Kidney tubule cell (primary cell): ENCODE measurements around the gene NAIF1.
"Not testable (repeated sequence)": the region's sequence is repeated elsewhere in the genome, so short reads cannot be mapped to it uniquely, and the experiment has no call there.

Experiments
- DNase-seq: peaks from one replicate; pipeline ENCODE4 v3.0.0-alpha.2; 2018; ENCODE audit warnings: low spot score

The NAIF1 gene

DNA sequence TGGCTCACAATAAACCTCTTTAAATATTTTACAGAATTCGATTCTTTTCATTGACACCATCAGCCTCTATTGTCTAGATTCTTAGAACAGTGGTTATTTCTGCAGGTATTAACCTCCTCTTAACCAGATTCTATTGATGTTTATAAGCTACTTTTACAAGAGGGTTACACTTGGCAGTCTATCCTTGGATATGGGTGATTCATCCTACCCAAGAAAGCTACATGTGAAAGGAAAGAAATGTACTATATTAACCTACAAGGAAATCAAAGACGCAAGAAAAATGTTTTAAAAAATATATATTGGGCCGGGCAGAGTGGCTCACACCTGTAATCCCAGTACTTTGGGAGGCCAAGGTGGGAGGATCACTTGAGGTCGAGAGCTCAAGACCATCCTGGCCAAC, 17.6 kb upstream of the NAIF1 start:
- DNase-seq, result no peak

DNA sequence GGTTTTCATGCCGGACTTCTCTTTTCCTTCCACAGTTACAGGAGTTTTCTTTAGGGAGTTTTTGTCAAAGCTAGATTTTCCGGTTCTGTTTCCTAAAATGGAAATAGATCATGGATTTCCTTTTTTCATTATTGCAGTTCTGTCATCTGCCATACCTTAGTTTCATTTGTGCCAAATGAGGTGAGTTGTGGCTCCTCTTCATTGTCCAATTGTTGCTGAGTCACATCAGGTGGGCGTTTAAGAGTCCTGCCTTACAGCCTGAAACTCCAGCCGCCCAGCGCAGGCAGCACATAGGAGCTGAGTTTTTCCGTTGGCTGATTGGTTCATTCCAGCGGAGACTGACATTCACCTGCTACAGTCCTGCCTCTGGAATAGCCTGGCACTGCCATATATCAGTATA, 15.0 kb upstream of the NAIF1 start:
- peak; percentile 73 for DNase-seq

DNA sequence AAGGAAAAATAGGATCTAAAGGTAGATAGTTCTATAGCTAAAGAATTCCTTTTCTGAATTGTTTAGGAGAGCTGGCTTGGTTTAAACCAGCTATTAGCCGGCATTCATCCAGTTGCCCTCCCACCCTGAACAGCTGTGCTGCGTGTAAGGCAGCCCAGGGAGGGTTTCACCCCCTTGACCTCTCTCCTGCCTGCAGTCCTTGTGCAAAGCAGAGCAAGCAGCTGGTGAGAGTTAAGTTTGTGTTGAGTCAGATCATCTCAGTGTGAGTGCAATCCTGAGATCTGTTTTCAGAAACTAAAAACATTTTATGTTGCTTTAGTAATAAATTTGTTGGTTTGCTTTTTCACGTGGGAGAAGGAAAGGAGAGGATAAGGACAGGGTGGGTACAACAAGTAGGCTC, 13.9 kb upstream of the NAIF1 start:
- no peak for DNase-seq

DNA sequence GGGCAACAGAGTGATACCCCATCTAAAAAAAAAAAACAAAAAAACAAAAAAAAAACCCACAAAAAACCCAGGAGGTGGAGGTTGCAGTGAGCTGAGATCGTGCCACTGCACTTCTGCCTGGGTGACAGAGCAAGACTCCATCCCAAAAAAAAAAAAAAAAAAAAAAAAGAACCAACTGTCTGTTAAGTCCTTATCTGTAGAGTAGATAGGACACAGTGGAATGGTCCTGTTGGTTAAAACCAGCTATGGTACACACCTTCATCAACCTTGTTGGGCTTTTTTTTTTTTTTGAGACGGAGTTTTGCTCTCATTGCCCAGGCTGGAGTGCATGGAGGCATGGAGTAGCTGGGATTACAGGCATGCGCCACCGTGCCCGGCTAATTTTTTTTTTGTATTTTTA, 13.1 kb upstream of the NAIF1 start:
- DNase-seq, result no peak

DNA sequence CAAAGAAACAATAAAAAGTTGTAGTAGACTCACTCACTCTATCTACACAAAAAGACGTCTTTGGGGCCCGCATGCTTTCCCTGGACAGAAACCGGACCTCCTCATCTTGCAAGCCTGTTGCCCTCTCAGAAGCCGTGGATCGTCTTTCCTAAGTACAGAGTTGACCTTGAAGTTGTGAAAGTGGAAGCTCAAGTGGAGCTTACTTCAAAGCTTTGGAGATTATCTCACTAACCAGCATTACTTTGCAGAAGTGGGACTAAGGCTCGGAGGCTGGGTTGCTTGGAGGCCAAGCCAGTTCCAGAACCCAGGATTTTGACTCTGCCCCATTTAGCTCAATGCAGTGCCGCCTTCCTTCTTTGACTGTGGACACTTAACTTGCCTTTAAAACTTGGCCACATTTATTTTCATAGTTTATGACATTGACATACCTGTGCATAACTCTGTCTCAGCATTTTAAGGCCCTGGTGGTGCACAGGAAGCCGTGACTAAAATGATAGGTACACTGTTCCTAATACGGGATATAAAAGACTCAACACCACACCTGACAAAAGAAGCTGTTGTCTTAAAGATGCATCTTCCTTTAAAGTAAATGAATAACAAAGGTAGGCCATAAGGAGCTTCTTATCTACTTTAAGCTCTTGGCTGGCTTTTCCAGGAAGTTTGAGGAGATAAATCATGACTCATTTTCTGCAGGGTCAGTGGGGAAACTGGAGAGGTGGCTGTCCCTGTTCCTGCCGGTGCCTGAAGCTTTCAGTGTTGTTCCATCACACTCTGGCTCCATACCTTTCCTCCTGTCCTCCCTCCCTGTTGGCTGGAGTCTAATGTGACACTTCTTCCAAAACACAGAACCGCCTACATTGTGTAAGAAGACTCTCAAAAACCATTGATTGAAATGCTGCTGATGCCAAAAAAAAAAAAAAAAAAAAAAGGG, 11.6 kb upstream of the NAIF1 start:
- peak; percentile 84 for DNase-seq

DNA sequence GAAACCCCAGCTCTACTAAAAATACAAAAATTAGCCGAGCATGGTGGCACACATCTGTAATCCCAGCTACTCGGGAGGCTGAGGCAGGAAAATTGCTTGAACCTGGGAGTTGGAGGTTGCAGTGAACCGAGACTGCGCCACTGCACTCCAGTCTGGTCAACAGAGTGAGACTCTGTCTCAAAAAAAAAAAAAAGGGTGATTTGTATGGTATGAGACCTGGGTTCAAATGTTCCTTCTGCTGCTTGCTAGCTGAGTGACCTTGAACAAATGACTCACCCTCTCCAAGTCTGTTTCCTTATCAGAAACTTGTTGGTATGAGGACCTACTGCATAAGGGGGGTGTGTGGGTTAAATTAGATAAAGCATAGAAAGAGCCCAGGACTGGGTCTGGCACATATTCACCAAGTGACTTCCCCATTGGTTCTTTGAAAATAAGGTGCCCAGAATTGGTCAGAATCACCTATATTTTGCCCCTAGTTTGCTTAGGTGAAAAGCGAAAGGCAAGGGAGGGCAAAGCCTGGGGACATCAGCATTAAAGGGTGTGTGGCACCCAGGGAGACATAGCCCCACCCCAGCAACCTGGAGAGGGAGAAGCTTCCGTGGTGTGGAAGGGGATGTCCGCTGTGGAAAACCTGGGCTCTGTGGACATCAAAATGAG, 10.9 kb upstream of the NAIF1 start:
- DNase-seq, result peak; percentile 25

DNA sequence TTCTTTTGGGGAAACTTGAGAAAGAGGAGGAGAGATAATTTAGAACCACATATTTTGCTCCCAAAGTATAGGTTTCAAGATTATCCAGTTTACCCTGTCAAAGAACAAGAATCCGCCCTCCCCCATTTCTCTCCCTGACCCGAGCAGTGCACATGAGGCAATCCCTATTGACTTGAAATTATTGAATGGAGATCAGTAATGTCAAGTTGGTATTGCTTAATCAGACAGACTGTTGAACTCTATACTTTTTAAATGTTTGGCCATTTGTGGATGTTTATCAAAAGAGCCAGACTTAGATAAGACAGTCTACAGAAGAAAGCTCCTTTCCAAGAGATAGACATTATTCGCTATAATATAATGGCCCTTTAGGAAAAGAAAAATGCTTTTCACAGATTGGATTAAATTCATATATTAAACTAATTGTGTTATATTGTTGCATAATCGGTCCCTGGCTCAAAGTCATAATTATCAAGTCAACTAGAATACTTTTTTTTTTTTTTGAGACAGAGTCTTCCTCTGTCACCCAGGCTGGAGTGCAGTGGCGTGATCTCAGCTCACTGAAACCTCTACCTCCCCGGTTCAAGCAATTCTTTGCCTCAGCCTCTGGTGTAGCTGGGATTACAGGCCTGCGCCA, 6.2 kb upstream of the NAIF1 start:
- no peak for DNase-seq

DNA sequence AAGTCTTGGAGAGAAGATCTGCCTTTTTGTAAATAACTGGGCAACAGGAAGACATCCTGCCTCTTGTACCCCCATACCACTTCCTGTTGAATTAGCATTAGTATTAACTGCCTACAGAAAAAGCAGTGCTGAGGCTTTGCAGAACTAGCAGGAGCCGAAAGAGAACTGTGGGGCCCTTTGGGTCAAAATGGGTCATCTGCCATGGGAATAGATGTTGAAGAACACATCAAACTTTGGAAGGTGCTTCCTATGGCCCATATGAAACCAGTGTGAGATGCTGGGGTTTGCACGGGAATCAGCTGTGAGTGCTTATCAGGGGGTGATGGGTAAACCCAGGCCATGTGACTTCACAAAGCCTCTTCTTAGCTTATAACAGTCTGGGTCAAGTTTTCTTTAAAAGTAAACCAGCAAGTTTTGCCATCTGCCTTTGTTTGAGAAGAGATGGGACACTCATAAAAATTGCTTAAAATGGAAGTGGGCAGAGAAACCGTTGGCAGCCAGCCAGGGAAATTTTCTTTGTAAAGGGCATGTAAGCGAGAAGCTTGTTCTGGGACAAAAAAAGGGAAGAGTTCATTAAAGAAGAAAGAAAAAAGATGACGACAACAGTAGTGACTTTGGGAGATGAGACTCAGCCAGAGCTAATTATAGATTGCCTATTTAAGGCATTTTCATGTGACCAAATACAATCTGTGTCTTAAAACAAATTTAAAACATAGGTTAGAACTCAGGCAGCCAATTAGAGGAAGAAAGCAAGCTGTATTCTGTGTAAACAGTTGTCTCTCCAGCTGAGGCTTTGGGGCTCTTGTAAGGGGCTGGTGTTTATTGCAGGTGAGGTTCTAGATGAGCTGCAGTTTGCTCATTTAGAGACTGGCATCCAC, 5.3 kb upstream of the NAIF1 start:
- DNase-seq, result peak; percentile 42

DNA sequence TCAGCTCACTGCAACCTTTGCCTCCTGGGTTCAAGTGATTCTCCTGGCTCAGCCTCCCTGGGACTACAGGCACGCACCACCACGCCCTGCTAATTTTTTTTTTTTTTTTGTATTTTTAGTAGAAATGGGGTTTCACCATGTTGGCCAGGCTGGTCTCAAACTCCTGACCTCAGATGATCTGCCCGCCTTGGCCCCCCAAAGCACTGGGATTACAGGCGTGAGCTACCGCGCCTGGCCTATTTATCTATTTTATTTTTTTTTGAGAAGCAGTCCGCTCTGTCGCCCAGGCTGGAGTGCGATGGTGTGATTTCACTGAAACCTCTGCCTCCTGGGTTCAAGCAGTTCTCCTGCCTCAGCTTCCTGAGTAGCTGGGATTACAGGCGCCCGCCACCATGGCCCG, 4.4 kb upstream of the NAIF1 start:
- DNase-seq, result not testable (repeated sequence)

DNA sequence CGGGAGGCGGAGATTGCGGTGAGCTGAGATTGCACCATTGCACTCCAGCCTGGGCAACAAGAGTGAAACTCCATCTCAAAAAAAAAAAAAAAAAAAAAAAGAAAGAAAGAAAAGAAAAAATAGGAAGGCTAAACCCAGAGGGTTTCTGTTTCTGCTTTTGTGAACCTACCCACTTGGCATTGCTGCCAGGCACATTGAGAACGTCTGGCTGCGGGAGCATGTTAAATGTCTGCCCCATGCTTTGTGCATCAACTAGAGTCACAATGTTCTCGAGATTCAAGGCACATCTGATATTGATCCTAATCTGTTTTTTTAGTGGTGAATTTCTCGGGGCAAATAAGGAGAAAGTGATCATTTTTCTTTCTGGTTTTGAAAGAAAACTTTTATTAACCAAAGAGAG, 3.8 kb upstream of the NAIF1 start:
- no peak for DNase-seq

DNA sequence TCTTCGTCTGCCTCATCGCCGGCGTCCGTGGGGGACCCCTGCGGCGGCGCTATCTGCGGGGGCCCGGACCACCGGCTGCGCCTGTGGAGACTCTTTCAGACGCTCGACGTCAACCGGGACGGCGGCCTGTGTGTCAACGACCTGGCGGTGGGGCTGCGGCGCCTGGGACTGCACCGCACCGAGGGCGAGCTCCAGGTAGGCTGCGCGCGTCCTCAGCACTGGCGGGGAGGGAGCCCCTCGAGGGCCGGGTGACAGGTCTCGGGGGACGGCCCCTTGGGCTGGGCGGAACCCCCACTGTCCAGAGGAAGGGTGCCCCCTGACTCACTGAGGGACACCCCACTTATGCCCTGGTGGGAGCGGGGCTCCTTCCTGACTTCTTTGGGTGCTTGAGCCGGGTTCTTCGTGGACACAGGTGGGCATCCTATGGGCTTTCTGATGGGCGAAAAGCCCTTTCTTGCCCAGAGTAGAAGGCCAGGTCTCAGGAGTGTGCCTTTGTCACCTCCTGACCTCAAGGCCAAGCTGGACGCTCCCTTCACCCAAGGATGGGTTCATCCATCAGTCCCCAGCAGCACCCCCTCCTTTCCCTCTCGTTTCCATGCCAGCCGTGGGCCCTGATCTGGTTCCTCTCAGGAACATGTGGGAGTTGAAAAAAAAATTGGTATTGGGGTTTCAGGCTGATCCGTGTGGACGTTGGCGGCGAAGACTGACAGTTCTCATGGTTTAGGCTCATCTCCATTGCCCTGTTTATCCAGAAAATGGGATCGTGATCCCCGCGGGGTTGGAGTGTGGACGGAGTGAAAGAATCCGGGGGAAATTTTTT, 1.5 kb upstream of the NAIF1 start:
- DNase-seq, result no peak

DNA sequence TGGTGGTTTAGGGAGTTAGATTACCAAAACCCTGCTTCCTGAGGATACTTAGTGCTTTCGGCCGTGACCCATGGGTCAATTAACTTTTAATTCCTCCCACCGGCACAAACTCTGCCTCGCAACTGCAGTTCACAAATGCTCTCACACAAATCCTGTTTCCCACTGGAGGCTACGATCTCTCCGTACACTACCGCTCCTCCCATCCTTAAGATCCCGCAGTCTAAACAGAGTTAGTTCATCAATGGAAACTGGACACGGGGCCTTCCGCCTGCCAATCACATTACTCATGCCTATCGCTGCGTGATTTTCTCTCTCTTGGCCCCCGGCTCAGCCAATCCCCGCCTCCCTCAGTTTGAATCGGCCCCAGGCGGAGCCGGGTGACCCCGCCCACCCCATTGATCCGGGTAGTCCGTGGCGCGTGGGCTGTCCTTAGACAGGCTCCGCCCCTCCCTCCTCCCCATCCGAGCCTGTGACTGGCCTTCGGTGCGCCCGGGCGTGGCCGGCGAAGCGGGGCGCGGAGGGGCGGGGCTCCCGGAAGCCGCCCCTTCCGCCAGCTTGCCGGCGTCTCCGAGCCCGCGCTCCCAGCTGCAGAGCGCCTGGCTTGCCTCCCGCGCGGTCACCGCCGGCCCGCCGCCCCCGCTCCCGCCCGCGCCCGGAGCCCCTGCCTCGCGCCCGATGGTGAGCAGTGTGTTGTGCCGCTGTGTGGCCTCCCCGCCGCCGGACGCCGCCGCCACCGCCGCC, 695 bp upstream of the NAIF1 start, which contains the start of gene SLC25A25:
SLC25A25 (plus strand) TSS at position 588 of the 741 bp plus-strand sequence; CDS start at position 676, 88 bp downstream.
- peak; percentile 99 for DNase-seq

DNA sequence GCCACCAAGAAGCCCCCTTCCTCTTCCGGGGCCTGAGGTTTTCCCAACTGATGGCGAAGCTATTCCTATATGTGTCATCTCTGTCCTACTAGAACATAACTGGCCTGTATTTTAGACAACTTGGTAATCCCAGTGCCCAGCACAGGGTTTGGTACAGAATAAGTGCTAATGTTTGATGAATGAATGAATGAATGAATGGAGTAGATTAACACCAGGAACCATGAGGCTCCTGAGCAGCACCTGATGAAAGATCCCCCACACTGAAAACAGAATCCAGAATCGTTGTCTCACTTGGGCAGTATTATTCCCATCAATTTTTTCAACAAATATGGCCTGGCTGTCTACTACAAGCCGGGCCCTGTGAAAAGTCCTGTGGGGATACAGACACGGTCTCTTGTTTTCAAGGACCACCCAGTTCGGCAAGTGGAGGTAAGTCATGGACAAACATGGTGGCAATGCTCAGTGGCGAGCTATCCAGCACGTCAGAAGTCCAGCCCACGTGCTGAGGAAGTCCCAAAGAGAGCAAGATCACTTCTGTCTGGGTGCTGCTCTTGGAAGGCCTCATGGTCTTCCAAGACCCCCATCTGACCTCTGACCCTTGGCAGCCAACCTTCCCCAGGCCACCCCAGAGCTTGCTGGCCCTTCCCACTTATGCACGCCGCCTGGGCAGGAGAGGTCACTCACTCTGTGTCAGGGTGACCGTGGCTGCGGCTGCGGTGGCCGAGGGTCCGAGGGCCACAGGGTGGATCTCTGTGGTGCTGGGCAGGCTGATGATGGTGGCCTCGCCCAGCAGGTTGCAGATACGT, 1.0 kb downstream of the NAIF1 start:
- DNase-seq, result no peak

DNA sequence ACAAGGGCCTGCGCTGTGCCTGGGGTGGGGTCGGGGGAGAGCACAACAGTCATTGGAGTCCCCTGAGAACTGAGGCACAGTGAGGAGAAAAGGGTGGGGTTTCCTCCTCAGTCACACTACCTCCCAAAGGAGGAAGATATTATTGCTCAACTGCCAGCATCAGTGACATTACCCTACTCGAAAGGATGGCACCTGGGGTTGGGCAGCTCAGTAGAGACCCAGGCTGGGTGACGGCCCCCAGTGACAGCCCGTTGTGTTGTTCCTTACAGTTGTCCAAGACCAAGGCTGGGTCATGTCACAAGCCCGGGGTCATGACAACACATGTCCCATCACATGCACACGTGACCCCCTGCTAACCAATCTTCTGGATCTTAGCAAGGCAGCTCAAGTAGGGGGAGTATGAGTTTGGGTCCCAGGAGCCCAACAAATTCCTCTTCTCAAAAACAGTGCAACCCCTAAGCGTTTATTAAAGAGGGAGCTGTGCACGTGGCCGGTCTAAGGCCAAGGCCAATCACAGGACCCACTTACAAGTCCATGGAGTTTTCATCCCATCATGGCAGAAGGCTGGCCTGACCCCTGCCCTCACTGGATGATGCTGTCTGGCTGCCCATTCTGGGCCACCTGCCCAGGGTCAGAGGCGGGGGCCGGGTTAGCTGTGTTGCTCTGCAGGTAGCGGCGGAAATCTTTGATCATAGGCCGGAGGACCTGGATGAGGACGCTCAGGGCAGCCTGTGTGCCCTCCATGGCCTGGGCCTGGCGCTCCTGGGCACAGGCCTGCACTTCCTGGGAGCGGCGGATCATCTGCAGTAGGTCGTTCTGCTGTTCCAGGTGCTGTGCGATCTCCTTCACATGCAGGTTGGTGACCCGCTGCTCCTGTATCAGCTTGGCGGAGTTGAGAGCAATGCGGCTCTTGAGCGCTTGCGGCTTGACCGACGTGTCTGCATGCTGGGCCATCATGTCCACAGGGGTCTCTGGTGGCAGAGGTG, 4.0 kb downstream of the NAIF1 start:
- no peak for DNase-seq

DNA sequence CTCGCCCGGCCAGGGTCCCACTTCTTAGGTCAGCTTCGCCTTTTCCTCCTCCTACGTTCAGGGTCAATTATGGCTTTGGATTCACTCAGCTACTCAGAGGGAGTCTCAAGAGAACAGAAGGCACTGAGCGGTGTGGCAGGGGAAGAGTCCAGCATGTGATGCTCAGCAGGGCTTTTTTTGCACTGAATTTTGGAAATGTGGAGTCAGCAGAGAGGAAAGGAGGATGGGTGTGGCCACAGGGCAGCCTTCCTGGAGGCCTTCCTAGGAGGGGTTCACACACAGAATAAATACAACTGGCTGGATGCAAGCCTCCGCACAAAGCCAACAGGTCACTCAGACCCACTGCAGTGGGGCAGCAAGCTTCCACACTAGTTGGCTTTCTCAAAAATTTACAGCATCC, 4.8 kb downstream of the NAIF1 start:
- no peak for DNase-seq

DNA sequence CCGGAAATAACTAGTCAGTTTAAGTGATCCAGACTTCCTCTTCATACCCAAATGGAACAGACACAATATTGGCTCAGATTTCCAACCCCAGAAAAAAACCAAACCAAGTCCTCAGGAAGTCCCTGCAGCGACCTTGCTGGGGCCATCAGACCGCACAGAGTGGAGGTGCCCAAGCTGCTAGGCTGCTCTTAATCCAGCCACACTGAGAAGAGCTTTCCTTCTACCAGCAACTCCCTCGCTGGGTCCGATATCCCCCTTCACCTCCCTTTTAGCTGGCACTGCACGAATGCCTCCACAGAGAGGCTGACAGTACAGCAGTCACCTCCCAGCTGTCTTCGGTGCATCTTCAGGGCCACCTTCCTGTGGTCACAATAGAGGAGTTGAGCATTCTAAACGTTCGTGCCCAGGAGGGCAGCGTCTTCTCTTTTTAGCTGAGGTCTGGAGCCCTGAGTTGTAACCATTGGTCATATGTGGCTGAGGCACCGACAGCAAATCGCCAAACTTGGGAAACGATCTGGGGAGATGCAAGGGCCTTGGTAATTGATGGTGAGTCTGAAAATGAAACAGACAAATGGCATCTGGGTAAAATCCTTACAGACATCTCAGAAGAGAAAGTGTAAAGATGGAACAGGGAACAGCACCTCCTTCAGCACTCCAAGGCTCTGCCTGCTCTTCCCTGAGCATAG, 5.7 kb downstream of the NAIF1 start:
- DNase-seq, result no peak

DNA sequence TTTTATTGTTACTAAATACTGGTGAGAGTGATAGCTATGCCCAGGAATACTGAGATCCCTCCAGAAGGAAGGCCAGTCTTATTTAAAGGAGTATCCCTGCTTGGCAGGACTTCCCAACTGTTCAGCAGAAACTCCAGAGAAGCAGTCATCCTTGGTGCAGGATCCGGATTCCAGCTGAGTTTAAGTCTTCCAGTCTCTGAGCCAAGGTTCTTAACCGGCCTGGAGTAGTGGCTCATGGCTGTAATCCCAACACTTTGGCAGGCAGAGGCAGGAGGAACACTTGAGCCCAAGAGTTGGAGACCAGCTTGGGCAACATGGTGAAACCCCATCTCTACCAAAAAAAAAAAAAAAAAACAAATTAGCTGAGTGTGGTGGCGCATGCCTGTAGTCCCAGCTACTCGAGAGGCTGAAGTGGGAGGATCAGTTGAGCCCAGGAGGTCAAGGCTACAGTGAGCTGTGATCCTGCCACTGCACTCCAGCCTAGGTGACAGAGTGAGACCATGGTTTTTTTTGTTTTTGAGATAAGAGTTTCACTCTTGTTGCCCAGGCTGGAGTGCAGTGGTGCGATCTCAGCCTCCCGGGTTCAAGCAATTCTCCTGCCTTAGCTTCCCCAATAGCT, 7.6 kb downstream of the NAIF1 start:
- no peak for DNase-seq
